ENCODE results near the gene TIGAR.

DNA sequence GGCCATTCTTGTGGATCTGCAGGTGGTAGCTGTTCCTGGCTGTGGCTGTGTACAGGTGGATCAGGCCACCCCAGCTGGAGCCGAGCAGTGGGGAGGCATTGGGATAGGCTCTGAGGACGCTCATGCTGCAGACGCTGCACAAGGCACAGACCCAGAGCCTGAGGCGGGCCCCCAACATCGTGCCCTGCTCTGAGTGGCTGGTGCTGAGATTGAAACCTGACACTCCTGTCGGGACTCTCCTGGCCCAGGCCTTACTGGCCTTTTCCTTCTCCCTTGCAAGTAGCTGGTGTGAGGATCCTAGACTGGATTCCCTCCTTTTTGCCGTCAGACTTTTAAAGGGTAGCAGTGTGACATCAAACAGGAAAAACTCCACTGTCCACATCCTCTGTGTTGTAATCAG is 58.4 kb downstream of the TIGAR start, which contains the start of gene FGF23:
- TF ChIP-seq, protein P1, sequence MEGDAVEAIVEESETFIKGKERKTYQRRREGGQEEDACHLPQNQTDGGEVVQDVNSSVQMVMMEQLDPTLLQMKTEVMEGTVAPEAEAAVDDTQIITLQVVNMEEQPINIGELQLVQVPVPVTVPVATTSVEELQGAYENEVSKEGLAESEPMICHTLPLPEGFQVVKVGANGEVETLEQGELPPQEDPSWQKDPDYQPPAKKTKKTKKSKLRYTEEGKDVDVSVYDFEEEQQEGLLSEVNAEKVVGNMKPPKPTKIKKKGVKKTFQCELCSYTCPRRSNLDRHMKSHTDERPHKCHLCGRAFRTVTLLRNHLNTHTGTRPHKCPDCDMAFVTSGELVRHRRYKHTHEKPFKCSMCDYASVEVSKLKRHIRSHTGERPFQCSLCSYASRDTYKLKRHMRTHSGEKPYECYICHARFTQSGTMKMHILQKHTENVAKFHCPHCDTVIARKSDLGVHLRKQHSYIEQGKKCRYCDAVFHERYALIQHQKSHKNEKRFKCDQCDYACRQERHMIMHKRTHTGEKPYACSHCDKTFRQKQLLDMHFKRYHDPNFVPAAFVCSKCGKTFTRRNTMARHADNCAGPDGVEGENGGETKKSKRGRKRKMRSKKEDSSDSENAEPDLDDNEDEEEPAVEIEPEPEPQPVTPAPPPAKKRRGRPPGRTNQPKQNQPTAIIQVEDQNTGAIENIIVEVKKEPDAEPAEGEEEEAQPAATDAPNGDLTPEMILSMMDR (conservative IDR thresholded peaks at IDR 0.05 in 1 of 2, IDR thresholded peaks at IDR 0.05 in 1 of 2; ENCODE audit: low read depth in 1 of 2, low read length in 2 of 2), result no peak
- TF ChIP-seq EZH2 (IDR thresholded peaks at IDR 0.05; ENCODE audit: low read length, missing control alignments), result no peak

All from fibroblast of lung (primary cell).